GM12878 (cell line): ENCODE data around the gene TSPAN16. TPM values are rescaled to one million over a fixed set of nuclear protein-coding genes. Genes with fewer than 3 reads are reported as not detected.

Experiments
- ATAC-seq: fragments of 200-7000 bp; cut with Tn5 transposase; 3 replicates; pipeline ENCODE4 v1.9.1; 2020; ENCODE audit warnings: mild to moderate bottlenecking, moderate library complexity
- BruUV-seq: library from RNA; stranded (reverse); fragments of 400-500 nt; replicated peaks from 2 replicates; lab custom pipeline; 2021; lab: Mats Ljungman, UMichigan
- CTCF ChIA-PET: fragments of 300-600 bp; sonication (Branson Sonifier 250); formaldehyde crosslinking; extraction: SDS; loops from one replicate; lab custom pipeline; 2021; ENCODE audit warnings: inconsistent platforms; lab: Yijun Ruan, JAX
- POLR2A ChIA-PET: fragments of 350-600 bp; formaldehyde crosslinking; extraction: SDS; loops from one replicate; lab custom pipeline; 2021; ENCODE audit warnings: inconsistent platforms; lab: Charles Lee
- RAD21 ChIA-PET: fragments of 300-600 bp; sonication (Branson Sonifier 250); formaldehyde crosslinking; loops from one replicate; lab custom pipeline; 2023; ENCODE audit warnings: antibody characterized with exemption; ENCODE audit not compliant: unreplicated experiment; lab: Charles Lee
- SMC1A ChIA-PET: fragments of 300-600 bp; sonication (Branson Sonifier 250); formaldehyde crosslinking; loops from one replicate; lab custom pipeline; 2023; ENCODE audit not compliant: unreplicated experiment, uncharacterized antibody; lab: Charles Lee
- DNase-seq: peaks from one replicate; pipeline ENCODE4 v3.0.0-alpha.2; 2011; ENCODE audit warnings: low read depth, low spot score
- FAIRE-seq: peaks from 3 replicates; lab custom pipeline; 2011; peaks lifted over from hg19 to GRCh38; lab: Jason Lieb, UNC
- H2AFZ ChIP-seq: 2 replicates; pipeline ENCODE4 v1.6.0; 2011; ENCODE audit warnings: low read depth, low read length, control low read depth; ENCODE audit not compliant: control insufficient read depth
- H3K27ac ChIP-seq: 2 replicates; pipeline ENCODE4 v1.5.1; 2011; ENCODE audit warnings: control low read depth; ENCODE audit not compliant: control insufficient read depth, insufficient read depth
- H3K27me3 ChIP-seq, 2 experiments: replicated peaks in 1 of 2; 2 replicates each; pipeline versions ENCODE4 v1.6.0 to v1.6.1; 2011; ENCODE audit warnings: low read length in 1 of 2; ENCODE audit not compliant: control insufficient read depth in 2 of 2, insufficient read depth in 2 of 2
- H3K36me3 ChIP-seq, 2 experiments: 2 replicates each; pipeline ENCODE4 v1.5.1; 2011; ENCODE audit warnings: low read length in 1 of 2; ENCODE audit not compliant: control insufficient read depth in 2 of 2, insufficient read depth in 2 of 2
- H3K4me1 ChIP-seq: 2 replicates; pipeline ENCODE4 v1.6.1; 2011; ENCODE audit warnings: mild to moderate bottlenecking, low read length, moderate library complexity, mixed read lengths; ENCODE audit not compliant: control insufficient read depth, insufficient read depth
- H3K4me2 ChIP-seq: 2 replicates; pipeline ENCODE4 v1.6.0; 2011; ENCODE audit warnings: control low read depth; ENCODE audit not compliant: control insufficient read depth, insufficient read depth
- H3K4me3 ChIP-seq: fragments of 200-600 bp; sonication (generic); 2 replicates; pipeline ENCODE4 v1.5.1; 2016
- H3K79me2 ChIP-seq: 2 replicates; pipeline ENCODE4 v1.6.0; 2011; ENCODE audit warnings: low read length; ENCODE audit not compliant: control insufficient read depth, insufficient read depth
- H3K9ac ChIP-seq: 2 replicates; pipeline ENCODE4 v1.8.0; 2011; ENCODE audit warnings: low read length, control low read depth, mixed read lengths; ENCODE audit not compliant: control insufficient read depth, insufficient read depth
- H3K9me3 ChIP-seq: replicated peaks from 3 replicates; pipeline ENCODE4 v1.5.1; 2011; ENCODE audit warnings: mild to moderate bottlenecking, low read length; ENCODE audit not compliant: control insufficient read depth, insufficient read depth
- H4K20me1 ChIP-seq: 2 replicates; pipeline ENCODE4 v1.6.0; 2011; ENCODE audit not compliant: control insufficient read depth, insufficient read depth
- CTCF ChIP-seq, 3 experiments: IDR thresholded peaks in 2 of 3; conservative IDR thresholded peaks in 1 of 3; 2 replicates each; pipeline ENCODE4 v1.5.1; 2011; ENCODE audit warnings: low read depth in 3 of 3, low read length in 3 of 3, mild to moderate bottlenecking in 3 of 3, control low read depth in 2 of 3, moderate library complexity in 2 of 3, inconsistent platforms in 1 of 3, mixed read lengths in 1 of 3; ENCODE audit not compliant: control insufficient read depth in 2 of 3, insufficient read depth in 1 of 3; ENCODE audit errors: extremely low read depth in 1 of 3
- POU2F2 ChIP-seq: IDR thresholded peaks from 3 replicates; pipeline ENCODE4 v1.6.1; 2011; ENCODE audit warnings: low read depth, mild to moderate bottlenecking, low read length, borderline replicate concordance
- TAF1 ChIP-seq: IDR thresholded peaks from 2 replicates; pipeline ENCODE4 v1.6.1; 2011; ENCODE audit warnings: mild to moderate bottlenecking, low read depth, low read length, borderline replicate concordance
- WGBS: methylation state at CpG from one replicate; pipeline ENCODE4 v1.1.6; 2016; ENCODE audit warnings: low lambda C conversion rate; ENCODE audit not compliant: insufficient replicate concordance, insufficient coverage; ENCODE audit errors: missing lambda C conversion rate; 5-methylcytosine and 5-hydroxymethylcytosine counted together
- in situ Hi-C: fragments of 300-500 bp; cut with MboI; formaldehyde crosslinking; loops from 9 replicates; pipeline ENCODE4 v1.14.3; 2018; ENCODE audit warnings: mixed read lengths
- intact Hi-C: fragments of 100-400 bp; cut with micrococcal nuclease; formaldehyde crosslinking; loops from one replicate; pipeline ENCODE4 v1.14.2; 2022; ENCODE audit not compliant: unreplicated experiment
- polyA plus RNA-seq, 11 experiments: library from polyadenylated mRNA; depleted of rRNA in 4 of 11; unstranded in 6 of 11; stranded (reverse) in 5 of 11; fragments of >200 nt; fragmentation: Nextera tagmentation in 4 of 11; fragmentation: Illumina TruSeq in 1 of 11; extraction: Ambion mirVana in 4 of 11; extraction: Trizol in 1 of 11; gene quantifications; 1 replicate in 1 of 11; 2 replicates in 10 of 11; pipeline versions ENCODE4 v1.2.1 to v1.2.3, GENCODE V29; 2011 to 2016; ENCODE audit warnings: inconsistent platforms in 2 of 11, missing spikeins in 2 of 11, low read depth in 1 of 11
- total RNA-seq, 4 experiments: library from RNA; depleted of rRNA in 3 of 4; stranded (reverse); fragments of >200 nt in 3 of 4; fragmentation: Illumina TruSeq in 1 of 4; extraction: Trizol in 1 of 4; gene quantifications; 2 replicates each; pipeline versions ENCODE4 v1.2.1 to v1.2.3, GENCODE V29; 2013 to 2021

Gene TSPAN16
- total and polyA plus RNA-seq, 10 of the 15 experiments (the other 5 are each of a cell fraction or from before 2014, with no cell fraction given): not detected

GRCh38 chr19:11321191-11322126 is 25.5 kb downstream of the TSPAN16 start:
- Histone ChIP-seq H3K4me2 (no peak overlapping the region), H4K20me1 (no peaks in the 10 kb centered on the region), H3K27me3 (no peaks in the 10 kb centered on the region), H3K27ac (no peak overlapping the region), H3K9ac (no peak overlapping the region), H3K4me3 (no peak overlapping the region), H3K4me1 (peaks cover 59% of the 10 kb centered on the region), H3K36me3 (no peaks in the 10 kb centered on the region), H3K9me3 (peaks cover 3% of the 10 kb centered on the region; the same call in 2 of the 3 replicates), H2AFZ (no peak overlapping the region), H3K79me2 (no peaks in the 10 kb centered on the region)
- in situ Hi-C loops: no loop called here
- CTCF ChIA-PET: interaction anchor here (0.5 to 2.0 kb wide), 6 partner anchors 18 to 198 kb away, joined by 4 to 10 read pairs (median 4); partner anchors contain the start of gene RAB3D
- RAD21 ChIA-PET: no interaction called here
- no peak for DNase-seq
- SMC1A ChIA-PET: interaction anchor here (0.6 to 2.2 kb wide), 4 partner anchors 20 to 115 kb away, joined by 3 to 13 read pairs (median 6); partner anchors contain the start of gene SWSAP1
- no peak for FAIRE-seq
- TF ChIP-seq POU2F2: 0 out of 3 replicates have a peak, but pooled peaks have one; percentile 15
- TF ChIP-seq CTCF (IDR thresholded peaks at IDR 0.05 in 2 of 3, conservative IDR thresholded peaks at IDR 0.05 in 1 of 3; ENCODE audit: control insufficient read depth in 2 of 3, extremely low read depth in 1 of 3, insufficient read depth in 1 of 3, low read depth in 3 of 3, low read length in 3 of 3): peak in 2 of 3 experiments; percentile 16 to 23; a peak in 1 of 6 replicates
- no peak for TF ChIP-seq TAF1
- WGBS: 74% methylated on average over 14 of the region's 14 CpGs
- intact Hi-C loops: no loop called here
- no TSS peak for BruUV-seq
- no peak for ATAC-seq
- POLR2A ChIA-PET: interaction anchor here (0.7 to 4.2 kb wide), 4 partner anchors 9 to 138 kb away, joined by 3 to 23 read pairs (median 10); partner anchors contain the start of genes CCDC159 and TMEM205
